Nephron progenitor cell (in vitro differentiated cells): Measurements from ENCODE around the gene ESRRG.
A peak's percentile ranks its signal among the peaks of the same experiment; 100 is the strongest.

Experiments used
- DNase-seq: peaks from one replicate; pipeline ENCODE4 v3.0.0; 2021
- H3K27ac Mint-ChIP-seq: 2 replicates; pipeline ENCODE4 v1.8.0; 2021; ENCODE audit warnings: mild to moderate bottlenecking, moderate library complexity, mixed read lengths
- H3K27me3 Mint-ChIP-seq: 2 replicates; pipeline ENCODE4 v1.8.0; 2021; ENCODE audit warnings: mild to moderate bottlenecking, low read depth, mixed read lengths; ENCODE audit not compliant: poor library complexity
- H3K36me3 Mint-ChIP-seq: 2 replicates; pipeline ENCODE4 v1.8.0; 2021; ENCODE audit warnings: low read depth, mixed read lengths
- H3K4me1 Mint-ChIP-seq: 2 replicates; pipeline ENCODE4 v1.8.0; 2021; ENCODE audit warnings: mixed read lengths
- H3K4me3 Mint-ChIP-seq: 2 replicates; pipeline ENCODE4 v1.8.0; 2021; ENCODE audit warnings: mild to moderate bottlenecking, moderate library complexity, mixed read lengths
- H3K9me3 Mint-ChIP-seq: 2 replicates; pipeline ENCODE4 v1.8.0; 2021; ENCODE audit warnings: mild to moderate bottlenecking, moderate library complexity, mixed read lengths
- CTCF ChIP-seq: fragments of 200-600 bp; sonication (generic); IDR thresholded peaks from 2 replicates; pipeline ENCODE4 v1.5.0; 2021; ENCODE audit warnings: antibody characterized with exemption

Gene ESRRG

GRCh38 chr1:216607067-216607697 is 116.0 kb downstream of the ESRRG start:
- no peak for DNase-seq
- no peaks in the 10 kb centered on the region for H3K9me3 Mint-ChIP-seq
- no peaks in the 10 kb centered on the region for H3K36me3 Mint-ChIP-seq
- H3K4me3 Mint-ChIP-seq = no peak overlapping the region
- H3K27ac Mint-ChIP-seq = no peak overlapping the region
- TF ChIP-seq CTCF = no peak
- H3K4me1 Mint-ChIP-seq = no peaks in the 10 kb centered on the region
- peaks cover 5% of the 10 kb centered on the region for H3K27me3 Mint-ChIP-seq

DNA sequence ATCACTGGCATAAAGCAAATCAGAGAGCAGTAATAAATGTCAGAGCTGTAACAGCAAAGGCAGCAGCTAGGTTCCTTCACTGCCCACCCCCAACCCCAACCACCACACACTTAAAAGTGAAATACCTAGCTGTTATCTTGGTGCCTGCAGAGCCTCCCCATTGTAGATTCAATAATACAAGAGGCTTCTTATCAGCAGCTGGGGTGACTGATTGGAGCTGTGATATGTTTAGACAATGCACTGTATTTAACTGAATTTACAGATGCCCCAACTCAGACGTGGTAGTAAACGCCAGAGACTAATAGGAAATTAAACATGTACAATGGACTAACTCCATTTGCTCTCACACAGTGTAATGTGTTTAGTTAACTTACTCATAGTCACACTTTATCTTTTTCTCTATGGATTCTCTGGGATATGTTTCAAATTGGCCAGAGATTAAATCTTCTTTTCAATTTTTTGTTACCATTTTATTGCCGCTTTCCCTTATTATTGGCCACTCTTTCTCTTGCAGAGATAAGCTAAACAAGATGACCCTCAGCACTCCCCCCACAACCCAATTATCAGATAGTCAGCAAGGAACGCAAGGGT is 117.1 kb downstream of the ESRRG start:
- Mint-ChIP-seq H3K4me1 (peaks cover 6% of the 10 kb centered on the region), H3K27ac (no peak overlapping the region), H3K36me3 (no peaks in the 10 kb centered on the region), H3K27me3 (peaks cover 5% of the 10 kb centered on the region), H3K9me3 (no peaks in the 10 kb centered on the region), H3K4me3 (no peak overlapping the region)
- no peak for DNase-seq
- no peak for TF ChIP-seq CTCF

- TF ChIP-seq CTCF = no peak
- H3K9me3 Mint-ChIP-seq = no peaks in the 10 kb centered on the region
These were observed 118.5 kb downstream of the ESRRG start for GRCh38 chr1:216604771-216605170.

GRCh38 chr1:216600730-216601609 is 122.3 kb downstream of the ESRRG start:
- Mint-ChIP-seq H3K27me3 (no peaks in the 10 kb centered on the region), H3K9me3 (no peaks in the 10 kb centered on the region), H3K4me3 (peak overlapping the region; percentile 89), H3K4me1 (peaks cover 29% of the 10 kb centered on the region), H3K36me3 (no peaks in the 10 kb centered on the region), H3K27ac (peak overlapping the region; percentile 71)
- DNase-seq = peak; percentile 74
- peak; percentile 41 for TF ChIP-seq CTCF

More at GRCh38 chr1:216604771-216605170, 118.5 kb downstream of the ESRRG start:
- Mint-ChIP-seq H3K27ac (no peak overlapping the region), H3K36me3 (no peaks in the 10 kb centered on the region), H3K4me1 (peaks cover 18% of the 10 kb centered on the region), H3K27me3 (peaks cover 5% of the 10 kb centered on the region), H3K4me3 (no peak overlapping the region)
- no peak for DNase-seq

DNA sequence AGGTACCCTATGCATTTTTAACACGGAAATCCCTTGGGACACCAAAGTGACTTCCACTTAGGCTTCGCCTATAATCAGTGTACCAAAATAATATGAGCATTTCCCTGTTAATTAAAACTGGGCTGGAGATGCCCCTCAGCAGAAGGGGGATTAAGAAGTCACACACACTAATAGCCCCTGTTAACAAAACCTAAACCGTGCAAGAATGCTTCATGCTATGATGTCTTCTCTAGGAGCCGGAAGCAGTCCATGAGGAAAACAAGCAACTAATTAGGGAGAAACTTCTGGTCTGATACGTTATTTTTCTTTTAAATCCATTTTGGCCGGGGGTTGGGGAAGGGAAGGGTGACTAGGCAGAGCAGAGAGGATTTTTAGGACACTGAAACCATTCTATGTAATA is 123.4 kb downstream of the ESRRG start:
- no peak for TF ChIP-seq CTCF
- Mint-ChIP-seq H3K27me3 (no peaks in the 10 kb centered on the region), H3K36me3 (no peaks in the 10 kb centered on the region), H3K9me3 (no peaks in the 10 kb centered on the region), H3K4me1 (peaks cover 33% of the 10 kb centered on the region), H3K4me3 (peak overlapping the region; percentile 67), H3K27ac (no peak overlapping the region)
- no peak for DNase-seq
